Sigmoid colon (tissue), 7 donors: ENCODE measurements around the gene ZNF575. TPM values are rescaled to one million over a fixed set of nuclear protein-coding genes. Genes with fewer than 3 reads are reported as not detected.
A peak's percentile ranks its signal among the peaks of the same experiment; 100 is the strongest.

Source experiments
- DNase-seq: peaks from one replicate; pipeline ENCODE4 v3.0.0-alpha.2; 2019
- H3K27ac ChIP-seq, 4 donors: fragments of 200-600 bp; sonication (generic); one replicate each; pipeline ENCODE4 v1.5.1; 2016 to 2019; ENCODE audit warnings: mild to moderate bottlenecking in 1 of 4
- H3K27me3 ChIP-seq, 3 donors: fragments of 200-600 bp; sonication (generic); one replicate each; pipeline ENCODE4 v1.5.1; 2019; ENCODE audit warnings: mild to moderate bottlenecking in 1 of 3
- H3K36me3 ChIP-seq, 4 donors: fragments of 200-600 bp; sonication (generic); one replicate each; pipeline ENCODE4 v1.5.1; 2016 to 2019
- H3K4me1 ChIP-seq, 4 donors: fragments of 200-600 bp; sonication (generic); one replicate each; pipeline ENCODE4 v1.5.1; 2017 to 2019
- H3K4me3 ChIP-seq, 4 donors: fragments of 200-600 bp; sonication (generic); one replicate each; pipeline ENCODE4 v1.5.1; 2017 to 2019; ENCODE audit warnings: mild to moderate bottlenecking in 2 of 4, moderate library complexity in 1 of 4
- H3K9me3 ChIP-seq, 4 donors: fragments of 200-600 bp in 3 of 4; sonication (generic) in 3 of 4; one replicate each; pipeline versions ENCODE4 v1.5.1 to v1.6.1; 2013 to 2019
- CTCF ChIP-seq, 4 experiments: fragments of 450-650 bp in 3 of 4; fragments of 200-600 bp in 1 of 4; IDR thresholded peaks; one replicate each; pipeline ENCODE4 v1.5.1; 2016 to 2019; ENCODE audit warnings: antibody characterized with exemption in 4 of 4, mild to moderate bottlenecking in 3 of 4, moderate library complexity in 2 of 4
- EP300 ChIP-seq, 4 donors: sonication (generic); formaldehyde crosslinking; IDR thresholded peaks; one replicate each; pipeline ENCODE4 v1.6.1; 2017; ENCODE audit warnings: antibody characterized with exemption in 4 of 4
- POLR2A ChIP-seq, 2 donors: fragments of 450-650 bp; IDR thresholded peaks; one replicate each; pipeline ENCODE4 v1.6.1; 2016; ENCODE audit warnings: antibody characterized with exemption in 2 of 2, mild to moderate bottlenecking in 2 of 2, moderate library complexity in 2 of 2
- POLR2AphosphoS5 ChIP-seq, 4 donors: sonication (generic); formaldehyde crosslinking; IDR thresholded peaks; one replicate each; pipeline ENCODE4 v1.6.1; 2017; ENCODE audit warnings: antibody characterized with exemption in 4 of 4
- WGBS, 2 donors: extraction: QIAGEN DNeasy Blood & Tissue Kit; methylation state at CpG; one replicate each; pipeline ENCODE4 v1.1.7; 2013; 5-methylcytosine and 5-hydroxymethylcytosine counted together
- intact Hi-C: fragments of 100-400 bp; cut with DNase I; formaldehyde crosslinking; loops from one replicate; pipeline ENCODE4 v1.15.1; 2023
- polyA plus RNA-seq, 3 donors: library from polyadenylated mRNA; stranded (reverse); fragments of 200-250 nt; gene quantifications; one replicate each; pipeline ENCODE4 v1.2.3, GENCODE V29; 2013
- total RNA-seq, 4 donors: library from RNA; depleted of rRNA; stranded (reverse); fragments of >200 nt; gene quantifications; one replicate each; pipeline ENCODE4 v1.1.0, GENCODE V29; 2016
- donor health status: healthy with polysubstance abuse.
- donor health status: Bipolar disorder and iron deficiency.
- donor health status: healthy.

The ZNF575 gene
- total RNA-seq (under 1 TPM in 1 of 4 donors, not detected in 3; 0.14 TPM), polyA plus RNA-seq (1 to 10 TPM; 4.0 to 4.2 (median 4.2) TPM)

- peak within 1 kb of the TSS; percentile 93 to 98 (median 96) for H3K27ac ChIP-seq
- intact Hi-C loops = loop anchor here (5.0 kb wide), 1 partner anchor 134 kb away; no protein-coding TSS in a partner anchor
- peak; percentile 94 for DNase-seq
- no peaks in the 10 kb centered on the region for H3K9me3 ChIP-seq
- H3K4me3 ChIP-seq = peak within 1 kb of the TSS; percentile 37 to 66 (median 56)
- H3K27me3 ChIP-seq = no peaks in the 10 kb centered on the region
- WGBS, 2 donors = 0 to 1% methylated on average over 47 of the region's 47 CpGs
- H3K4me1 ChIP-seq = peaks cover 0 to 38% (median 32%) of the 10 kb centered on the region in 4 donors
- TF ChIP-seq POLR2A (IDR thresholded peaks at IDR 0.05) (no peak), EP300 (IDR thresholded peaks at IDR 0.05) (no peak), POLR2AphosphoS5 (IDR thresholded peaks at IDR 0.05) (peak; percentile 55 to 71 (median 69)), CTCF (IDR thresholded peaks at IDR 0.05) (no peak)
- H3K36me3 ChIP-seq = peaks cover 0 to 4% (median 2%) of the 10 kb centered on the region in 4 donors
Observed at GRCh38 chr19:43532962-43533545, at the start of gene ZNF575. ZNF575 (plus strand) TSS chr19:43533188; CDS start chr19:43534423, 1,235 bp downstream.

- H3K27ac ChIP-seq = no peak overlapping the region
- no peaks in the 10 kb centered on the region for H3K9me3 ChIP-seq
- no peaks in the 10 kb centered on the region for H3K36me3 ChIP-seq
- no peak overlapping the region for H3K4me3 ChIP-seq
- H3K27me3 ChIP-seq = no peaks in the 10 kb centered on the region
- no peaks in the 10 kb centered on the region for H3K4me1 ChIP-seq
- DNase-seq = no peak
- TF ChIP-seq POLR2AphosphoS5 (IDR thresholded peaks at IDR 0.05) (no peak), CTCF (IDR thresholded peaks at IDR 0.05) (no peak), EP300 (IDR thresholded peaks at IDR 0.05) (no peak), POLR2A (IDR thresholded peaks at IDR 0.05) (no peak)
- intact Hi-C loops = no loop called here
- WGBS, 2 donors = 94 to 95% methylated on average over 6 of the region's 6 CpGs
Observed at GRCh38 chr19:43483281-43483680, 49.7 kb upstream of the ZNF575 start.

DNA sequence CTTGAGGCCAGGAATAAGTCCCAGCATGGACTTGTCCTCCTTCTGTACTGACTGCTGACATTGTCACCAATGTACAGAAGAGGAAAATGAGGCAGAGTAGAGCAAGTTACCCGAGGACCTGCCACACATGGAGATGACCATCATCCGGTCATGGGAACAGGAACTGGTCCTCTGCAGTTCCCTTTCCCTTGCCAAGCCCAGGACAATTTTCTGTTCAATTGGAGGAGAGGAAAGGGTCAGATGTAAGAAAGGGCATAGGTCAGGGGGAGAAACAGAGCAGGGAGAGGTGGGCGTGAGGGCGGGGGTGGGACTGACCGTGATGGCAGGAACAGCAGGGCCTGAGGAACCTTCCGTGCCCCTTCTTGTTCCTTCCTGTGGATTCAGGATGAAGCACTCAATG, 47.0 kb upstream of the ZNF575 start:
- no peaks in the 10 kb centered on the region for H3K9me3 ChIP-seq
- 85% methylated on average over 6 of the region's 6 CpGs for WGBS, 2 donors
- H3K27ac ChIP-seq = no peak overlapping the region
- no peaks in the 10 kb centered on the region for H3K27me3 ChIP-seq
- no peak for DNase-seq
- H3K36me3 ChIP-seq = peaks cover 0 to 4% (median 0%) of the 10 kb centered on the region in 4 donors
- TF ChIP-seq EP300 (IDR thresholded peaks at IDR 0.05) (no peak), CTCF (IDR thresholded peaks at IDR 0.05) (no peak), POLR2AphosphoS5 (IDR thresholded peaks at IDR 0.05) (no peak), POLR2A (IDR thresholded peaks at IDR 0.05) (no peak)
- H3K4me1 ChIP-seq = no peaks in the 10 kb centered on the region
- intact Hi-C loops = no loop called here
- H3K4me3 ChIP-seq = no peak overlapping the region

GRCh38 chr19:43486412-43486811, 46.6 kb upstream of the ZNF575 start:
- DNase-seq = no peak
- H3K4me1 ChIP-seq = no peaks in the 10 kb centered on the region
- WGBS, 2 donors = 94 to 96% methylated on average over 7 of the region's 7 CpGs
- TF ChIP-seq POLR2A (IDR thresholded peaks at IDR 0.05) = no peak
- TF ChIP-seq POLR2AphosphoS5 (IDR thresholded peaks at IDR 0.05) = no peak
- TF ChIP-seq CTCF (IDR thresholded peaks at IDR 0.05) = no peak
- peaks cover 0 to 7% (median 2%) of the 10 kb centered on the region in 4 donors for H3K36me3 ChIP-seq
- H3K27ac ChIP-seq = no peak overlapping the region
- no peaks in the 10 kb centered on the region for H3K9me3 ChIP-seq
- H3K4me3 ChIP-seq = no peak overlapping the region
- H3K27me3 ChIP-seq = no peaks in the 10 kb centered on the region
- intact Hi-C loops = no loop called here

- no peaks in the 10 kb centered on the region for H3K27me3 ChIP-seq
- no peak overlapping the region for H3K4me3 ChIP-seq
- no peak for TF ChIP-seq EP300 (IDR thresholded peaks at IDR 0.05)
- no peak for TF ChIP-seq POLR2AphosphoS5 (IDR thresholded peaks at IDR 0.05)
- no peak for TF ChIP-seq CTCF (IDR thresholded peaks at IDR 0.05)
- no peak for TF ChIP-seq POLR2A (IDR thresholded peaks at IDR 0.05)
- no peaks in the 10 kb centered on the region for H3K4me1 ChIP-seq
- DNase-seq = no peak
- intact Hi-C loops = no loop called here
- no peaks in the 10 kb centered on the region for H3K9me3 ChIP-seq
- no peak overlapping the region for H3K27ac ChIP-seq
- H3K36me3 ChIP-seq = peaks cover 0 to 7% (median 2%) of the 10 kb centered on the region in 4 donors
- WGBS, 2 donors = 96% methylated on average over 8 of the region's 8 CpGs
Observed at GRCh38 chr19:43488179-43488578, 44.8 kb upstream of the ZNF575 start.
